Tibial artery (tissue), 4 donors: ENCODE results near the gene RNF213.
"Not testable (repeated sequence)": the region's sequence is repeated elsewhere in the genome, so short reads cannot be mapped to it uniquely, and the experiment has no call there.

Source experiments
- DNase-seq, 2 donors: peaks; one replicate each; pipeline ENCODE4 v3.0.0-alpha.2; 2019
- H3K27ac ChIP-seq, 2 donors: fragments of 200-600 bp; sonication (generic) in 1 of 2; 1 replicate in 1 of 2; 2 replicates in 1 of 2; pipeline ENCODE4 v1.5.1; 2018 to 2019; ENCODE audit warnings: mild to moderate bottlenecking in 1 of 2
- H3K27me3 ChIP-seq, 2 donors: fragments of 200-600 bp; sonication (generic) in 1 of 2; one replicate each; pipeline versions ENCODE4 v1.5.1 to v1.6.0; 2016 to 2019
- H3K36me3 ChIP-seq, 3 donors: fragments of 200-600 bp; sonication (generic) in 2 of 3; one replicate each; pipeline ENCODE4 v1.5.1; 2016 to 2019; ENCODE audit warnings: mild to moderate bottlenecking in 2 of 3
- H3K4me1 ChIP-seq, 4 donors: fragments of 200-600 bp; sonication (generic) in 2 of 4; 1 replicate in 3 of 4; 2 replicates in 1 of 4; pipeline ENCODE4 v1.5.1; 2016 to 2019
- H3K4me3 ChIP-seq, 2 donors: fragments of 200-600 bp; sonication (generic) in 1 of 2; 1 replicate in 1 of 2; 2 replicates in 1 of 2; pipeline ENCODE4 v1.5.1; 2018 to 2019; ENCODE audit warnings: mild to moderate bottlenecking in 2 of 2
- H3K9me3 ChIP-seq, 3 donors: fragments of 200-600 bp; sonication (generic) in 1 of 3; one replicate each; pipeline ENCODE4 v1.5.1; 2016 to 2019
- intact Hi-C: fragments of 100-400 bp; cut with DNase I; formaldehyde crosslinking; loops from one replicate; pipeline ENCODE4 v1.15.0; 2023; ENCODE audit warnings: low total_unique reads
- TF ChIP-seq, protein P1 (sequence below), 2 experiments: fragments of 200-600 bp in 1 of 2; fragments of 450-650 bp in 1 of 2; IDR thresholded peaks; one replicate each; pipeline ENCODE4 v1.5.1; 2017 to 2019; ENCODE audit warnings: antibody characterized with exemption in 2 of 2, mild to moderate bottlenecking in 1 of 2, moderate library complexity in 1 of 2

The RNF213 gene

GRCh38 chr17:80402959-80403358 lies 142.3 kb downstream of the RNF213 start:
- Histone ChIP-seq H3K4me1 (no peaks in the 10 kb centered on the region), H3K9me3 (no peaks in the 10 kb centered on the region), H3K36me3 (no peaks in the 10 kb centered on the region), H3K4me3 (no peak overlapping the region), H3K27me3 (no peaks in the 10 kb centered on the region), H3K27ac (no peak overlapping the region)
- TF ChIP-seq, protein P1, sequence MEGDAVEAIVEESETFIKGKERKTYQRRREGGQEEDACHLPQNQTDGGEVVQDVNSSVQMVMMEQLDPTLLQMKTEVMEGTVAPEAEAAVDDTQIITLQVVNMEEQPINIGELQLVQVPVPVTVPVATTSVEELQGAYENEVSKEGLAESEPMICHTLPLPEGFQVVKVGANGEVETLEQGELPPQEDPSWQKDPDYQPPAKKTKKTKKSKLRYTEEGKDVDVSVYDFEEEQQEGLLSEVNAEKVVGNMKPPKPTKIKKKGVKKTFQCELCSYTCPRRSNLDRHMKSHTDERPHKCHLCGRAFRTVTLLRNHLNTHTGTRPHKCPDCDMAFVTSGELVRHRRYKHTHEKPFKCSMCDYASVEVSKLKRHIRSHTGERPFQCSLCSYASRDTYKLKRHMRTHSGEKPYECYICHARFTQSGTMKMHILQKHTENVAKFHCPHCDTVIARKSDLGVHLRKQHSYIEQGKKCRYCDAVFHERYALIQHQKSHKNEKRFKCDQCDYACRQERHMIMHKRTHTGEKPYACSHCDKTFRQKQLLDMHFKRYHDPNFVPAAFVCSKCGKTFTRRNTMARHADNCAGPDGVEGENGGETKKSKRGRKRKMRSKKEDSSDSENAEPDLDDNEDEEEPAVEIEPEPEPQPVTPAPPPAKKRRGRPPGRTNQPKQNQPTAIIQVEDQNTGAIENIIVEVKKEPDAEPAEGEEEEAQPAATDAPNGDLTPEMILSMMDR (IDR thresholded peaks at IDR 0.05): no peak
- intact Hi-C loops: no loop called here
- no peak for DNase-seq

DNA sequence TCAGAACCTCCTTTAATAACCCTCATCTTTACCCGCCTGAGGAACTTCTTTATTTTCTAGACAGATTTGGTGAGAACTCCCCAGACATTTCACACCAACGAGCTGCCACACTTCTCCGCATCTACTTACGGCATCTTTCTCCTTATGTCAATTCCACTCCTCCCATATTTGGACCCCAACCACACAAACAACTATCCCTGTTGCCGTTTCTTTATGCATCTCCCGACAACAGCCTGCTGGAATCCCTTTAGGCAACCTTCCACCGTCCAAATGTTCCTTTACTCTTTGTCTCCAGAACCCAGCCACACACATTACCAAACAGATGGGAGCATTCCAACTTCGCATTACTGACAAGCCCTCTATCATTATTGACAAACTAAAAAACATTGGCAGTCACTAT lies 145.5 kb downstream of the RNF213 start:
- no peaks in the 10 kb centered on the region for H3K27me3 ChIP-seq
- H3K4me3 ChIP-seq: no peak overlapping the region
- intact Hi-C loops: no loop called here
- no peaks in the 10 kb centered on the region for H3K36me3 ChIP-seq
- no peaks in the 10 kb centered on the region for H3K9me3 ChIP-seq
- no peak overlapping the region for H3K27ac ChIP-seq
- no peak for DNase-seq
- H3K4me1 ChIP-seq: no peaks in the 10 kb centered on the region
- TF ChIP-seq, protein P1 (IDR thresholded peaks at IDR 0.05): no peak

- H3K27ac ChIP-seq, H3K9me3 ChIP-seq, H3K4me3 ChIP-seq, H3K36me3 ChIP-seq, DNase-seq, H3K27me3 ChIP-seq, H3K4me1 ChIP-seq, intact Hi-C loops: not testable (repeated sequence)
These were observed 147.3 kb downstream of the RNF213 start for GRCh38 chr17:80407917-80408316.

GRCh38 chr17:80408872-80409271 lies 148.2 kb downstream of the RNF213 start:
- Histone ChIP-seq H3K36me3 (no peaks in the 10 kb centered on the region), H3K27ac (no peak overlapping the region), H3K9me3 (no peaks in the 10 kb centered on the region), H3K4me1 (peaks cover 0 to 4% (median 1%) of the 10 kb centered on the region in 4 donors), H3K27me3 (no peaks in the 10 kb centered on the region), H3K4me3 (no peak overlapping the region)
- TF ChIP-seq, protein P1 (IDR thresholded peaks at IDR 0.05): no peak
- intact Hi-C loops: no loop called here
- DNase-seq: no peak

GRCh38 chr17:80409626-80410025 lies 149.0 kb downstream of the RNF213 start:
- H3K9me3 ChIP-seq: no peaks in the 10 kb centered on the region
- DNase-seq: no peak
- H3K27me3 ChIP-seq: no peaks in the 10 kb centered on the region
- peaks cover 0 to 11% (median 9%) of the 10 kb centered on the region in 4 donors for H3K4me1 ChIP-seq
- H3K4me3 ChIP-seq: no peak overlapping the region
- TF ChIP-seq, protein P1 (IDR thresholded peaks at IDR 0.05): no peak
- H3K27ac ChIP-seq: no peak overlapping the region
- no peaks in the 10 kb centered on the region for H3K36me3 ChIP-seq
- intact Hi-C loops: no loop called here

GRCh38 chr17:80410441-80411087 lies 149.9 kb downstream of the RNF213 start:
- H3K36me3 ChIP-seq, H3K4me3 ChIP-seq, H3K9me3 ChIP-seq, intact Hi-C loops, DNase-seq, H3K27ac ChIP-seq, H3K27me3 ChIP-seq: not testable (repeated sequence)
- peaks cover 0 to 11% (median 9%) of the 10 kb centered on the region in 4 donors for H3K4me1 ChIP-seq
